Stimulated activated CD8-positive, alpha-beta memory T cell treated with anti-CD3 and anti-CD28 coated beads, Interleukin-7, amount 100 ng/mL, for 24 hours (primary cell): Measurements from ENCODE around the gene SH2D3C.

Source experiments
- DNase-seq: peaks from one replicate; pipeline ENCODE4 v3.0.0-alpha.2; 2020; ENCODE audit warnings: low read depth

Gene SH2D3C

GRCh38 chr9:127697575-127697974, 80.9 kb downstream of the SH2D3C start:
- DNase-seq: no peak

GRCh38 chr9:127694890-127695720, 83.4 kb downstream of the SH2D3C start:
- no peak for DNase-seq

DNA sequence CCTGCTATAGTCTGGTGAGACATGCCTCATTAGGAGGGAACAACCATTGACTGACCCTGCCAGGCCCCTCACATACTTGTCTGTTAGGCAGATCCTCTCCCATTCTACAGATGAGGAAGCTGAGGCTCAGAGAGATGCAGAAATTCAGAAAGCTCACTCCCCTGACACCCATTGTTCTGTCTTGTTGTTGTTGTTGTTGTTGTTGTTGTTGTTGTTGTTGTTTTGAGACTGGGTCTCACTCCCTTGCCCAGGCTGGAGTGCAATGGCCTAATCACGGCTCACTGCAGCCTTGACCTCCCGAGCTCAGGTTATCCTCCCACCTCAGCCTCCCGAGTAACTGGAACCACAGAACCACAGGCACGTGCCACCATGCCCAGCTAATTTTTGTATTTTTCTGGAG, 84.8 kb downstream of the SH2D3C start:
- no peak for DNase-seq

DNA sequence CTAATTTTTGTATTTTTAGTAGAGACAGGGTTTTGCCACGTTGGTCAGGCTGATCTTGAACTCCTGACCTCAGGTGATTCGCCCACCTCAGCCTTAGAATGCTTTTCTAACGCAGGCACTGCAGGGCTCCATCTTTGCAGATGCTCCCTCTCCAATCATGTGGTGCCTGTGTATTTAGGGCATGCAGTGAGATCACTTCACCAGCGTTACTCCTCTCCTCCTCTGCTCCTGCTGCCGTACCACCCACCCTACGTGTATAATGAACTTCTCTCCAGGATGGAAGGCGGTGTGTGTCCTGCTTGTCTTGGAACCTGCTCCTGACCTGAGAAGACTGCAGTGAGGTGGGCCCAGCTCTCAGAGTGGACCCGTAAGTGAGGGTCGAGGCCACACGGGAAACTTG, 85.3 kb downstream of the SH2D3C start:
- DNase-seq: no peak

DNA sequence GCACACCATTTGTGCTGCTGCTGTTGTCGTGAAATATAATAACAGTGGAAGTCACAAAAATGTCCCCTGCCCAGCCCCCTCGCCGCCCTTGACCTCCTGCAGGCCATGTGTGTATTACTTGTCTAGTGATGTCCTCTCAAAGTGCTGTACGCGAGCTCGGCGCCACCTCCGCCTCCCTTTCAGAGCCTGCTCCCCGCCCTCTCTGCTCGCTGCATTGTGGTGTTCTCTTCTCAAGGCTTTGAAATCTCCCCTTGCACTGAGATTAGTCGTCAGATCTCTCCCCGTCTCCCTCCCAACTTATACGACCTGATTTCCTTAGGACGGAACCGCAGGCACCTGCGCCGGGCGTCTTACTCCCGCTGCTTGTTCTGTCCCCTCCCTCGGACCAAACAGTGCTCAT, 86.4 kb downstream of the SH2D3C start:
- DNase-seq: no peak

DNA sequence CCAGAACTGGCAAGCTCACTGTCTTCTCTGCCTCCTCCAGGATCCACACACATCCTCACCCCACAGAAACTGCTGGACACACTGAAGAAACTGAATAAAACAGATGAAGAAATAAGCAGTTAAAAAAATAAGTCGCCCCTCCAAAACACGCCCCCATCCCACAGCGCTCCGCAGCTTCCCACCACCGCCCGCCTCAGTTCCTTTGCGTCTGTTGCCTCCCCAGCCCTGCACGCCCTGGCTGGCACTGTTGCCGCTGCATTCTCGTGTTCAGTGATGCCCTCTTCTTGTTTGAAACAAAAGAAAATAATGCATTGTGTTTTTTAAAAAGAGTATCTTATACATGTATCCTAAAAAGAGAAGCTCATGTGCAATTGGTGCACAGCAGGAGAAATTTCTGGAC, 87.7 kb downstream of the SH2D3C start:
- no peak for DNase-seq

DNA sequence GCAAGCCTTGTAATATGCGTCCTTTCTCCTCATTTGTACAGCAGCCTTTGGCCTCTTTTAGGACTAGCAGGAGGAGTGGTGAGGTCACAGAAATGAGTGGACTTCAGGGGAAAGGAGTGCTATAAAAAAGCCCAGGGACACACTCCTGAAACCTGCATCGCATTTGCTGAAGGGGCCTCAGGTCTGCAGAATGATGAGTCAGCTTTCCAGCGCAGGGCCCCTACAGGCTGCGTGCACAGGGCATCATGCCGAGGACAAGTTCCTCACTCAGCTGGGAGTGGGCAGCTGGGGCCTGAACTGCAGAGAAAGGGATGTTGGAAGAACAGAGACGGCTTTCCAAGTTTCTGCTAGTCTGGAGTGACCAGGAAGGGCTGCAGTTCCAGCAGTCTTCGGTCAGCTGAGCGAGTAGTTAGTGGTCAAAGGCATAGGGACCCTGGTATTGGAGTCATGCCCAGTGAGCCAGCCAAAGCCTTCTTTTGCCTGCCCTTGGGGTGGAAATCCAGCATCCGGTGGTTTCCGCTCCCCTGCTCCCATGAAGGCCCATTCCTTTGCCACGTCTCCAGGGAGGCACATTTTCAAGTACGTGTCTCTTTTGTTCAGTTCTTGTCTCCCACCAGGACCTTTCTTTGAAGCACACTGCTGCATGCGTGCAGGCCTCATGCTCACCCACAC, 89.0 kb downstream of the SH2D3C start:
- DNase-seq: no peak
